Stimulated activated CD8-positive, alpha-beta memory T cell treated with anti-CD3 and anti-CD28 coated beads, Interleukin-12 subunit alpha, Interleukin-12 subunit beta, amount 100 ng/mL, for 24 hours (primary cell): ENCODE results near the gene GOLGB1.

ENCODE experiments used
- DNase-seq: peaks from one replicate; pipeline ENCODE4 v3.0.0-alpha.2; 2020; ENCODE audit errors: extremely low read depth

The GOLGB1 gene

DNA sequence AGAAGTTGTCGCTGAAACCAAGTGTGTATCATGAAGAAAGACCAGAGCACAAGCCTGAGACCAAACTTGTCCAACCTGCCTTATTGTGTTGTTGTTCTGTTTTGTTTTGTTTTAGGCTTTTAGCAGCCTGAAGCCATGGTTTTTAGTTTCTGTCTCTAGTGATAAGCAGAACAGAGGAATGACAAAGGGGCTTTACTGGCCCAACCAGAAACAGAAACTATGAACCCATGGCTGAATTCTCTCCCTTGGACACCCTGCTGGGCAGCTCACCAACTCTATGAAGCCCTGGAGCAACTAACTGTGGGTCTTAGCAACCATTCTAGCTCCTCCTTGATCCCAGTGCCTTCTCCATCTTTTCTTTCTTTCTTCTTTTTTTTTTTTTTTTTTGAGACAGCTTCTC lies 119.2 kb downstream of the GOLGB1 start:
- no peak for DNase-seq

DNA sequence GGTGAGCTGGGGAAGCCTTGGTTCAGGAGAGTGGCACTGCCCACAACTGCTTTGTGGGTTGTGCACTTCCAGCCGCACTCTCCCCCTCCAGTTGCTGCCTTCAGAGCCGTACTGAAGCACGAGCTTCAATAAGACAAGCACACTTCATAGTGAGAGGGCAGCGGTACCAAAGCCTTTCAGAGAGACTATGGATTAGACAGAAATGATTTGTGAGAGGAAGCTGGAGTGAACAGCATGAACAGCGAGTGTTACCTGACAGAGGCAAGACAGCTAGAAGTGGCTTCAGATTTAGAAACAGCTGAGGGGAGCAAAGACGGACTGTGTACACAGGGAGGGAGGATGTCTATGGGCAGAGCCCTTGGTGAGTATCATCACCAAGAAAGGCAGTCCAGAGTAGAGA lies 119.9 kb downstream of the GOLGB1 start:
- DNase-seq = no peak

DNA sequence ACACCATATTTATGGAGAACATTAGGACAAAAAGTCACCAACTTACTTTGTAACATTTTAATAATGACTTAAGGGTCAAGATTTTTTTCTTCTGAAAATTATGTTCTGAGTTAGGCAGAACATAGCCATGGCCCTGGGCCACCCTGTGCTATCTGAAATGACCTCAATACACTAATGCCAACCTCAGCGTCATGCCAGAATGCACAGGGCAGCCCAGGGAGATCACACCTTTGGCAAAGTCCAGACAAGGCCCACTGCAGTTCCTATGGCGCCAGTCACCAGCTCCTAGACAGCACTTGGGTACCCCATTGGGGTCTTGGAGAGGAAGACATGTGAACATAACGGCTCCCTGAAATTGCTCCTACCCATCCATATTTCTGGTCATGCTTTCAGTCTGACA lies 121.9 kb downstream of the GOLGB1 start:
- no peak for DNase-seq

DNA sequence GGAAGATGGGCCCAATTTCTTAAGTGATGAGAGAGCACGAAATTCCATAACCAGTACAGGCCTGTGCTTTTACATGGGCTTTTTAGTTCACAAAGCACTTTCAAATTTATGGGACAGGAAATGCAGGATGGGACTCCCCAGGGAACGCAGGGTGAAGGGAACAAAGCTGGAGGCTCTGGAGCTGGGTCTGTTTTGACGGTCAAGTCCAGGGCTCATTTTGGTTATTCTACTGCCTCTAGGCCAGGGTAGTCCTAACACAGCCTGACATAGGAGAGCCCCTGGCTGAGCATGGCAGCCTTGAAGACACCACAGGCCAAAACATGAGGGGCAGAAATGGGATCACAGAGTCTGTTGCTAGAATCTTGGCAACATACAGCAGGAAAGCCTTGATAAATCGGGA lies 122.3 kb downstream of the GOLGB1 start:
- no peak for DNase-seq

DNA sequence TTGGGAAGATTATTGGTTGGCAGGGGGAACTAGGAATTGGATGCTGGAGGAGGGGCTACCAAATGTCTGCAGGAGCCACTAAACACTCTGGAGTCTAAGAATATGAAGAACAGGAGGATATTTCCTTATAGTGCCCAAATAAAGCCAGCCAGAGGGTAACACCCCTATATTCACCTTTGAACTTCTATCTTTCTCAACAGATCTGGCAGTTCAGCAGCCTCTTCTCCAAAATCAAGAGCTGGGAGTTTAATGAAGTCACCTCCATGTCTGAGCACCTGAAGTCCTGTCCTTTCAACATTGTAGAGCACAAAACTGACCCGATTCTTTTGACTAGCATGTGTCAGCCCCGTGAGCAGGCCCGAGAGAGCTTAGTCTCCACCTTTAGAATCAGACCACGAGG lies 123.0 kb downstream of the GOLGB1 start:
- no peak for DNase-seq

DNA sequence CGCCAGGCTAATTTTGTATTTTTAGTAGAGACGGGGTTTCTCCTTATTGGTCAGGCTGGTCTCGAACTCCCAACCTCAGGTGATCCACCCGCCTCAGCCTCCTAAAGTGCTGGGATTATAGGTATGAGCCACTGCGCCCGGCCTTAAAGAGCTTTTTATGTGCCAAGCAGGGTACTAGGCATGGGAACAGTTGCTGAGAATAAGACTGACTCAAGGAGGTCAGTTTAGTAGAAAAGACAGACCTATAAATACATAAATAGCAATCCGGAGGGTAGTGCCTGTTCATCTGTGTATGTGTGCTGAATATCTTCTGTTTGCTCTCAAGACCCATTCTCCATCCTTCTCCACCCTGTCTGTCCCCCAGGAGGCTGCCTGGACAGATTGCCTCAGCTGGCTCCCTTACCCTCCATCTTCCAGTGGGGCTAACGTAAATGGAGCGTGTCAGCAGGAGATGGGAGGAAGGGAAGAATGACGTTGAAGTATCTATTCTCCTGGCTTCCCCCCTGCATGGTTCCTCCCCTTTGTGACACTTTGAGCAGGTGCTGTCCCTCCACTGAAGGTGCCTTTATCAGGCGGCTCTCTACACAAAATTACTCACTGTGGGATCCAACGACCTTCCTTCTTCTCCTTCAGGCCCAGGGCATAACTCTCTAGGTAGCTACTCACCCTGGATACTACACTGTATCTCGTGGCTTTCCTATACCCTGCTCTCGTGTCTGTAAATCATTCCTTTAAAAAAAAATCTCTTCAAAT lies 125.2 kb downstream of the GOLGB1 start:
- DNase-seq = no peak

DNA sequence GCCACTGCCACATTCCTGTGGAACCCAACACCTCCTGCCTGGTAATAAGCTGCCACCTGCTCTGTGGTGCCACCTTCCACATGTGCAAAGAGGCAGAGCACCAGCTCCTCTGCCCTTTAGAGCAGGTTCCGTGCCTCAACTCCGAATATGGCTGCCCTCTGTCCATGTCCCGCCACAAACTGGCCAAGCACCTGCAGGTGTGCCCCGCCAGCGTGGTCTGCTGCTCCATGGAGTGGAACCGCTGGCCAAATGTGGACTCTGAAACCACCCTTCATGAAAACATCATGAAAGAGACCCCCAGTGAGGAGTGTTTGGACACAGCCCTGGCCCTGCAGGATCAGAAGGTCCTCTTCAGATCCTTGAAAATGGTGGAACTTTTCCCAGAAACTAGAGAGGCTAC lies 128.1 kb downstream of the GOLGB1 start:
- DNase-seq = no peak

DNA sequence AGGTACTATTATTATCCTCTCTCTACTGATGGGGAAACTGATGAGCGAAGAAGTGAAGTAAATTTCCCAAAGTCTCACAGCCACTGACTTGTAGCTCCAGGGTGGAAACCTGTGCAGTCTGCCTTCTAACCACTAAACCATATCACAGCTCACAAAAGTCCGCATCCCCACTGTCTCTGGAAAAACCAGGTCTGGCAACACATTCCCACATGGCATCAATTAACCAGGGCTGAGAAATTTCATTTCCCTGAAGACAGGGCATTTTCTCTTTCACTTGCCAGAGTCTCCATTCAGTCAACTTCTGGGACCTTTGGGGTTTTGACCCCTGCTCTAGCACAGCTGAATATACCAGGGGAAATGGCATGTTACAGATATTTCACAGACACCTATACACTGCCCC lies 129.8 kb downstream of the GOLGB1 start:
- DNase-seq = no peak
